Measurements from ENCODE around the gene PCMTD2. TPM values are rescaled to one million over a fixed set of nuclear protein-coding genes. Genes with fewer than 3 reads are reported as not detected.
A peak's percentile ranks its signal among the peaks of the same experiment; 100 is the strongest.

Gene PCMTD2
- total RNA-seq, 1 donor: 59.4 TPM

GRCh38 chr20:64220891-64221527 is 34.5 kb upstream of the PCMTD2 start:
- TF ChIP-seq CTCF (IDR thresholded peaks at IDR 0.05; ENCODE audit: extremely low read depth, low read depth, low read length): no peak
- H3K4me3 ChIP-seq (ENCODE audit: insufficient read depth, low read length): no peak overlapping the region
- H4K20me1 ChIP-seq (ENCODE audit: insufficient read depth, low read length): peaks cover 4% of the 10 kb centered on the region
- DNase-seq (ENCODE audit: insufficient read length, low spot score, missing footprints): no peak
- H3K4me2 ChIP-seq (ENCODE audit: insufficient read depth, low read length): no peak overlapping the region
- H3K27ac ChIP-seq (ENCODE audit: low read depth, low read length): no peak overlapping the region
- no peaks in the 10 kb centered on the region for H3K9me3 ChIP-seq (ENCODE audit: low read depth, low read length)
- no peaks in the 10 kb centered on the region for H3K79me2 ChIP-seq (ENCODE audit: insufficient read depth, low read length)
- H2AFZ ChIP-seq (ENCODE audit: low read length): no peak overlapping the region
- peaks cover 28% of the 10 kb centered on the region for H3K4me1 ChIP-seq (ENCODE audit: insufficient read depth, low read length)
- H3K27me3 ChIP-seq (ENCODE audit: insufficient read depth, low read length): peaks cover 34% of the 10 kb centered on the region
- H3K36me3 ChIP-seq (ENCODE audit: insufficient read depth, low read length): no peaks in the 10 kb centered on the region

- Histone ChIP-seq H3K4me1 (ENCODE audit: insufficient read depth, low read length) (peaks cover 28% of the 10 kb centered on the region), H3K27ac (ENCODE audit: low read depth, low read length) (peak overlapping the region; percentile 8), H3K4me3 (ENCODE audit: insufficient read depth, low read length) (no peak overlapping the region), H3K27me3 (ENCODE audit: insufficient read depth, low read length) (peaks cover 29% of the 10 kb centered on the region), H3K79me2 (ENCODE audit: insufficient read depth, low read length) (no peaks in the 10 kb centered on the region), H3K4me2 (ENCODE audit: insufficient read depth, low read length) (no peak overlapping the region), H3K36me3 (ENCODE audit: insufficient read depth, low read length) (no peaks in the 10 kb centered on the region), H4K20me1 (ENCODE audit: insufficient read depth, low read length) (peaks cover 4% of the 10 kb centered on the region), H3K9me3 (ENCODE audit: low read depth, low read length) (no peaks in the 10 kb centered on the region), H2AFZ (ENCODE audit: low read length) (no peak overlapping the region)
- no peak for TF ChIP-seq CTCF (IDR thresholded peaks at IDR 0.05; ENCODE audit: extremely low read depth, low read depth, low read length)
- peak; percentile 94 for DNase-seq (ENCODE audit: insufficient read length, low spot score, missing footprints)
Observed at GRCh38 chr20:64222291-64222735, 33.2 kb upstream of the PCMTD2 start.

GRCh38 chr20:64222851-64223525 is 32.6 kb upstream of the PCMTD2 start:
- Histone ChIP-seq H3K4me2 (ENCODE audit: insufficient read depth, low read length) (no peak overlapping the region), H2AFZ (ENCODE audit: low read length) (no peak overlapping the region), H3K27me3 (ENCODE audit: insufficient read depth, low read length) (peaks cover 23% of the 10 kb centered on the region), H3K4me3 (ENCODE audit: insufficient read depth, low read length) (no peak overlapping the region), H3K27ac (ENCODE audit: low read depth, low read length) (no peak overlapping the region), H3K36me3 (ENCODE audit: insufficient read depth, low read length) (no peaks in the 10 kb centered on the region), H3K9me3 (ENCODE audit: low read depth, low read length) (no peaks in the 10 kb centered on the region), H3K79me2 (ENCODE audit: insufficient read depth, low read length) (no peaks in the 10 kb centered on the region), H4K20me1 (ENCODE audit: insufficient read depth, low read length) (peaks cover 4% of the 10 kb centered on the region), H3K4me1 (ENCODE audit: insufficient read depth, low read length) (peaks cover 28% of the 10 kb centered on the region)
- DNase-seq (ENCODE audit: insufficient read length, low spot score, missing footprints): no peak
- no peak for TF ChIP-seq CTCF (IDR thresholded peaks at IDR 0.05; ENCODE audit: extremely low read depth, low read depth, low read length)

- no peak overlapping the region for H2AFZ ChIP-seq (ENCODE audit: low read length)
- no peak overlapping the region for H3K4me2 ChIP-seq (ENCODE audit: insufficient read depth, low read length)
- no peak for TF ChIP-seq CTCF (IDR thresholded peaks at IDR 0.05; ENCODE audit: extremely low read depth, low read depth, low read length)
- peaks cover 28% of the 10 kb centered on the region for H3K4me1 ChIP-seq (ENCODE audit: insufficient read depth, low read length)
- peaks cover 4% of the 10 kb centered on the region for H4K20me1 ChIP-seq (ENCODE audit: insufficient read depth, low read length)
- no peaks in the 10 kb centered on the region for H3K36me3 ChIP-seq (ENCODE audit: insufficient read depth, low read length)
- H3K27me3 ChIP-seq (ENCODE audit: insufficient read depth, low read length): peaks cover 19% of the 10 kb centered on the region
- no peak for DNase-seq (ENCODE audit: insufficient read length, low spot score, missing footprints)
- H3K4me3 ChIP-seq (ENCODE audit: insufficient read depth, low read length): no peak overlapping the region
- H3K9me3 ChIP-seq (ENCODE audit: low read depth, low read length): no peaks in the 10 kb centered on the region
- H3K27ac ChIP-seq (ENCODE audit: low read depth, low read length): peak overlapping the region; percentile 53
- no peaks in the 10 kb centered on the region for H3K79me2 ChIP-seq (ENCODE audit: insufficient read depth, low read length)
Observed at GRCh38 chr20:64223526-64224067, 32.0 kb upstream of the PCMTD2 start.

All from osteoblast (primary cell).